ENCODE measurements around the gene MISP.

The MISP gene

GRCh38 chr19:746956-747355 lies 4.0 kb upstream of the MISP start:
- no peak for DNase-seq (ENCODE audit: low read depth in 2 of 2, low spot score in 1 of 2)

GRCh38 chr19:747432-748273 lies 3.3 kb upstream of the MISP start:
- DNase-seq (ENCODE audit: low read depth in 2 of 2, low spot score in 1 of 2), result no peak

- DNase-seq (ENCODE audit: low read depth in 2 of 2, low spot score in 1 of 2), result no peak
Observed at GRCh38 chr19:748274-748598, 2.7 kb upstream of the MISP start.

GRCh38 chr19:749811-750210 lies 1.1 kb upstream of the MISP start:
- no peak for DNase-seq (ENCODE audit: low read depth in 2 of 2, low spot score in 1 of 2)

- DNase-seq (ENCODE audit: low read depth in 2 of 2, low spot score in 1 of 2), result no peak
Observed at GRCh38 chr19:751501-752341, 809 bp downstream of the MISP start.

- DNase-seq (ENCODE audit: low read depth in 2 of 2, low spot score in 1 of 2), result no peak
Observed at GRCh38 chr19:752652-753517, 2.0 kb downstream of the MISP start.

GRCh38 chr19:754530-754929 lies 3.6 kb downstream of the MISP start:
- no peak for DNase-seq (ENCODE audit: low read depth in 2 of 2, low spot score in 1 of 2)

- no peak for DNase-seq (ENCODE audit: low read depth in 2 of 2, low spot score in 1 of 2)
Observed at GRCh38 chr19:755063-755462, 4.2 kb downstream of the MISP start.

- DNase-seq (ENCODE audit: low read depth in 2 of 2, low spot score in 1 of 2), result no peak
Observed at GRCh38 chr19:756236-756635, 5.3 kb downstream of the MISP start.

- DNase-seq (ENCODE audit: low read depth in 2 of 2, low spot score in 1 of 2), result no peak
Observed at GRCh38 chr19:756821-757688, 6.1 kb downstream of the MISP start.

GRCh38 chr19:757811-758668 lies 7.1 kb downstream of the MISP start:
- DNase-seq (ENCODE audit: low read depth in 2 of 2, low spot score in 1 of 2), result no peak

GRCh38 chr19:763181-763580 lies 12.3 kb downstream of the MISP start:
- no peak for DNase-seq (ENCODE audit: low read depth in 2 of 2, low spot score in 1 of 2)

GRCh38 chr19:763869-764268 lies 13.0 kb downstream of the MISP start:
- DNase-seq (ENCODE audit: low read depth in 2 of 2, low spot score in 1 of 2), result no peak

- DNase-seq (ENCODE audit: low read depth in 2 of 2, low spot score in 1 of 2), result no peak
Observed at GRCh38 chr19:764301-764700, 13.4 kb downstream of the MISP start.

GRCh38 chr19:765179-765738 lies 14.3 kb downstream of the MISP start:
- no peak for DNase-seq (ENCODE audit: low read depth in 2 of 2, low spot score in 1 of 2)

GRCh38 chr19:768424-768823 lies 17.5 kb downstream of the MISP start:
- DNase-seq (ENCODE audit: low read depth in 2 of 2, low spot score in 1 of 2), result no peak

- no peak for DNase-seq (ENCODE audit: low read depth in 2 of 2, low spot score in 1 of 2)
Observed at GRCh38 chr19:769616-770015, 18.7 kb downstream of the MISP start.

- DNase-seq (ENCODE audit: low read depth in 2 of 2, low spot score in 1 of 2), result no peak
Observed at GRCh38 chr19:771332-771785, 20.4 kb downstream of the MISP start.

GRCh38 chr19:772063-772462 lies 21.2 kb downstream of the MISP start:
- DNase-seq (ENCODE audit: low read depth in 2 of 2, low spot score in 1 of 2), result no peak
